Heart right ventricle (tissue), 16 donors: ENCODE results near the gene RAB3D. TPM values are rescaled to one million over a fixed set of nuclear protein-coding genes. Genes with fewer than 3 reads are reported as not detected.

Experiments
- ATAC-seq, 8 donors: fragments of 200-7000 bp; cut with Tn5 transposase; one replicate each; pipeline ENCODE4 v1.9.1; 2020; ENCODE audit warnings: mild to moderate bottlenecking in 8 of 8, moderate library complexity in 8 of 8, moderate number of reproducible peaks in 1 of 8
- DNase-seq, 2 donors: peaks; one replicate each; pipeline ENCODE4 v3.0.0-alpha.2; 2020
- H3K27ac ChIP-seq, 10 donors: fragments of 200-600 bp; sonication (generic) in 2 of 10; one replicate each; pipeline versions ENCODE4 v1.5.0 to v1.8.0; 2020 to 2022; ENCODE audit warnings: mild to moderate bottlenecking in 3 of 10
- H3K27me3 ChIP-seq, 7 donors: fragments of 200-600 bp; one replicate each; pipeline ENCODE4 v1.8.0; 2021 to 2022; ENCODE audit warnings: mild to moderate bottlenecking in 2 of 7
- H3K36me3 ChIP-seq, 9 donors: fragments of 200-600 bp; sonication (generic) in 1 of 9; one replicate each; pipeline versions ENCODE4 v1.5.0 to v1.8.0; 2020 to 2022; ENCODE audit warnings: mild to moderate bottlenecking in 2 of 9
- H3K4me1 ChIP-seq, 9 donors: fragments of 200-600 bp; sonication (generic) in 1 of 9; one replicate each; pipeline versions ENCODE4 v1.5.0 to v1.8.0; 2020 to 2022; ENCODE audit warnings: mild to moderate bottlenecking in 4 of 9
- H3K4me3 ChIP-seq, 10 donors: fragments of 200-600 bp; sonication (generic) in 2 of 10; one replicate each; pipeline versions ENCODE4 v1.5.0 to v1.8.0; 2020 to 2022; ENCODE audit warnings: mild to moderate bottlenecking in 7 of 10, moderate library complexity in 2 of 10
- H3K9me3 ChIP-seq, 11 donors: fragments of 200-600 bp in 10 of 11; sonication (generic) in 2 of 11; one replicate each; pipeline versions ENCODE4 v1.5.0 to v1.8.0; 2013 to 2022; ENCODE audit warnings: mild to moderate bottlenecking in 2 of 11, control low read depth in 1 of 11, moderate library complexity in 1 of 11
- WGBS, 2 donors: extraction: QIAGEN DNeasy Blood & Tissue Kit; methylation state at CpG; one replicate each; pipeline ENCODE4 v1.1.7; 2013; ENCODE audit warnings: inconsistent platforms in 1 of 2; 5-methylcytosine and 5-hydroxymethylcytosine counted together
- intact Hi-C, 10 donors: fragments of 100-400 bp; cut with DNase I; formaldehyde crosslinking; loops; one replicate each; pipeline versions ENCODE4 v1.11.1 to v1.14.2; 2022
- polyA plus RNA-seq, 2 donors: library from polyadenylated mRNA; stranded (reverse); fragments of 200-250 nt; gene quantifications; one replicate each; pipeline ENCODE4 v1.2.3, GENCODE V29; 2013
- total RNA-seq, 10 donors: library from RNA; stranded (reverse); fragmentation: NEBNext Ultra II Directional in 3 of 10; extraction: Animal tissue kit (Norgen Biotek cat#: 25700) in 3 of 10; gene quantifications; one replicate each; pipeline versions ENCODE4 v1.2.1 to v1.2.4, GENCODE V29; 2021 to 2023
- TF ChIP-seq, protein P1 (sequence below), 9 donors: fragments of 200-600 bp; sonication (generic) in 2 of 9; IDR thresholded peaks; one replicate each; pipeline versions ENCODE4 v1.5.0 to v1.8.0; 2021 to 2022; ENCODE audit warnings: antibody characterized with exemption in 9 of 9, mild to moderate bottlenecking in 5 of 9, moderate library complexity in 1 of 9
- donor health status: Arrhythmogenic right ventricular cardiomyopathy.
- donor health status: ischemic (EF 13 %, LVEDD 7.1; RV severe dilation, severe dysfunction).
- donor health status: healthy with polysubstance abuse.
- donor health status: DM: no; HTN: yes; CAD: no.
- donor health status: DM: no; HTN: no; CAD: no.
- donor health status: ischemic (EF 25% LVEDD 6.9; RV normal size, moderate dysfunction).
- donor health status: ischemic (EF 25% LVEDD 5.7; RV mildly dilated, moderate dysfunction).
- donor health status: healthy.
- donor health status: DM: yes; HTN: yes; CAD: no.
- donor health status: Ischemic cardiomyopathy.
- donor health status: ischemic (EF 35%, LVEDD 5.7; RV mildly dilated, moderate dysfunction).
- donor health status: nonischemic (EF 11% LVEDD 7.7; RV severe dilation, severe dysfunction).
- donor health status: DM: yes; HTN: yes; CAD: no.
- donor health status: PGD.
- donor health status: ischemic (EF 29% LVEDD 5.4; RV normal size, mild dysfunction).
- donor health status: nonischemic (EF 23%, LVEDD 6.1; RV moderate dilation, normal function).

RAB3D gene
- total and polyA plus RNA-seq, 12 donors = 2.7 to 11.6 (median 6.0) TPM

- Histone ChIP-seq H3K9me3 (no peaks in the 10 kb centered on the region), H3K4me1 (peaks cover 17 to 53% (median 35%) of the 10 kb centered on the region in 9 donors), H3K4me3 (peak overlapping the region; percentile 41 to 63 (median 56)), H3K27me3 (peaks cover 0 to 24% (median 9%) of the 10 kb centered on the region in 7 donors), H3K36me3 (peaks cover 0 to 2% (median 0%) of the 10 kb centered on the region in 9 donors), H3K27ac (peak overlapping the region in 6 of 10 donors; percentile 43 to 69 (median 61))
- no peak for DNase-seq
- WGBS, 2 donors = 2% methylated on average over 9 of the region's 9 CpGs
- TF ChIP-seq, protein P1, sequence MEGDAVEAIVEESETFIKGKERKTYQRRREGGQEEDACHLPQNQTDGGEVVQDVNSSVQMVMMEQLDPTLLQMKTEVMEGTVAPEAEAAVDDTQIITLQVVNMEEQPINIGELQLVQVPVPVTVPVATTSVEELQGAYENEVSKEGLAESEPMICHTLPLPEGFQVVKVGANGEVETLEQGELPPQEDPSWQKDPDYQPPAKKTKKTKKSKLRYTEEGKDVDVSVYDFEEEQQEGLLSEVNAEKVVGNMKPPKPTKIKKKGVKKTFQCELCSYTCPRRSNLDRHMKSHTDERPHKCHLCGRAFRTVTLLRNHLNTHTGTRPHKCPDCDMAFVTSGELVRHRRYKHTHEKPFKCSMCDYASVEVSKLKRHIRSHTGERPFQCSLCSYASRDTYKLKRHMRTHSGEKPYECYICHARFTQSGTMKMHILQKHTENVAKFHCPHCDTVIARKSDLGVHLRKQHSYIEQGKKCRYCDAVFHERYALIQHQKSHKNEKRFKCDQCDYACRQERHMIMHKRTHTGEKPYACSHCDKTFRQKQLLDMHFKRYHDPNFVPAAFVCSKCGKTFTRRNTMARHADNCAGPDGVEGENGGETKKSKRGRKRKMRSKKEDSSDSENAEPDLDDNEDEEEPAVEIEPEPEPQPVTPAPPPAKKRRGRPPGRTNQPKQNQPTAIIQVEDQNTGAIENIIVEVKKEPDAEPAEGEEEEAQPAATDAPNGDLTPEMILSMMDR (IDR thresholded peaks at IDR 0.05) = no peak
- intact Hi-C loops = loop anchor here in 8 of 10 donors (5.0 to 10.0 kb wide), 6 partner anchors 39 to 99 kb away; partner anchors contain the start of genes ODAD3 (in 6 of the 8), PRKCSH (in 6 of the 8), ELAVL3 (in 1 of the 8) and TSPAN16 (in 1 of the 8)
- ATAC-seq = peak in 1 of 8 donors; percentile 9
Observed at GRCh38 chr19:11383706-11384048, 44.2 kb upstream of the RAB3D start.

GRCh38 chr19:11382898-11383705 lies 43.6 kb upstream of the RAB3D start:
- peaks cover 0 to 24% (median 9%) of the 10 kb centered on the region in 7 donors for H3K27me3 ChIP-seq
- peaks cover 0 to 8% (median 0%) of the 10 kb centered on the region in 9 donors for H3K36me3 ChIP-seq
- WGBS, 2 donors = 1 to 2% methylated on average over 65 of the region's 65 CpGs
- TF ChIP-seq, protein P1 (IDR thresholded peaks at IDR 0.05) = peak; percentile 37 to 80 (median 64)
- intact Hi-C loops = loop anchor here in 8 of 10 donors (5.0 to 10.0 kb wide), 6 partner anchors 39 to 99 kb away; partner anchors contain the start of genes ODAD3 (in 6 of the 8), PRKCSH (in 6 of the 8), ELAVL3 (in 1 of the 8) and TSPAN16 (in 1 of the 8)
- H3K4me3 ChIP-seq = peak overlapping the region; percentile 41 to 63 (median 56)
- H3K9me3 ChIP-seq = no peaks in the 10 kb centered on the region
- H3K4me1 ChIP-seq = peaks cover 17 to 58% (median 35%) of the 10 kb centered on the region in 9 donors
- peak overlapping the region in 2 of 10 donors; percentile 46 to 67 for H3K27ac ChIP-seq
- peak; percentile 45 to 58 for DNase-seq
- ATAC-seq = peak in 3 of 8 donors; percentile 4 to 25 (median 18)

- intact Hi-C loops = loop anchor here in 8 of 10 donors (1.0 to 10.0 kb wide), 7 partner anchors 41 to 101 kb away; partner anchors contain the start of genes ODAD3 (in 6 of the 8), PRKCSH (in 6 of the 8), ELAVL3 (in 1 of the 8) and RAB3D (in 1 of the 8)
- Histone ChIP-seq H3K4me3 (peak overlapping the region; percentile 36 to 87 (median 65)), H3K9me3 (no peaks in the 10 kb centered on the region), H3K27ac (peak overlapping the region; percentile 47 to 87 (median 80)), H3K4me1 (peaks cover 20 to 71% (median 52%) of the 10 kb centered on the region in 9 donors), H3K27me3 (peaks cover 0 to 24% (median 9%) of the 10 kb centered on the region in 7 donors), H3K36me3 (peaks cover 0 to 13% (median 0%) of the 10 kb centered on the region in 9 donors)
- DNase-seq = peak; percentile 93 to 97
- peak; percentile 88 to 94 (median 92) for ATAC-seq
- TF ChIP-seq, protein P1 (IDR thresholded peaks at IDR 0.05) = peak; percentile 60 to 89 (median 77)
- WGBS, 2 donors = 2 to 3% methylated on average over 54 of the region's 54 CpGs
Observed at GRCh38 chr19:11380653-11381537, 41.4 kb upstream of the RAB3D start.
